Measurements from ENCODE around the gene NKD2.

Gene NKD2

DNA sequence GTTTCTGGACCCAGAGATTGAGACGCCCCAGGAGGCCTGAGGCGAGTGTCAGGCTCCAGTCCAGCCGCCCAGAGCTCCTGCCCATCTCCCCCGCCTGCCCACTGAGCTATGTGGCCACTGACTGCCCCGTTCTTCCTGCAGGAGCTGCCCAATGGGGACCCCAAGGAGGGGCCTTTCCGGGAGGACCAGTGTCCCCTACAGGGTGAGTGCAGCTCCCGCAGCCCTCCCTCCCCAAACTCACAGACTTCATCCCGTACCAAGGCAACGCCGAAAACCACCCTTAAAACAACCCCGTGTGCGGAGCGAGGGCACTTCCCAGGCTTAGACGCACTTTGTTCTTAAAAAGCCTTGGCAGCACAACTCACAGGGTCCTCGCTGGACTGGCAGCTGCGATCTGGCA lies 23.4 kb downstream of the NKD2 start:
- DNase-seq = no peak

- no peak for DNase-seq
Observed at GRCh38 chr5:1032551-1033027, 24.0 kb downstream of the NKD2 start.

DNA sequence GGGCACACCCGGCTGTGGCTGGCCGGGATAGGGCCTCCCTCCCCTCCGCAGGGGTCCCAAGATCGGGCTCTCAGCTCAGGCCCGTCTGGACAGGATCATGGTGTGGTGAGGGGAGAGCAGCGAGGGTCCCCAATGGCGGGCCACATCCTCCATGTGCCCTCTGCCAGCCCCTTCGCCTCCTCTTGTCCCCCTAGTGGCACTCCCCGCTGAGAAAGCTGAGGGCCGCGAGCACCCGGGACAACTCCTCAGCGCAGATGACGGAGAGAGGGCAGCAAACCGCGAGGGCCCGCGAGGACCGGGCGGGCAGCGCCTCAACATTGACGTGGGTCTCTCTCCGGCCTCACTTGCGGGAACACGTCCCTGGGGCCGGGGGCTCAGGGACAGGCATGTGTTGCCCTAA lies 24.6 kb downstream of the NKD2 start:
- no peak for DNase-seq

- no peak for DNase-seq
Observed at GRCh38 chr5:1033606-1034420, 25.2 kb downstream of the NKD2 start.

DNA sequence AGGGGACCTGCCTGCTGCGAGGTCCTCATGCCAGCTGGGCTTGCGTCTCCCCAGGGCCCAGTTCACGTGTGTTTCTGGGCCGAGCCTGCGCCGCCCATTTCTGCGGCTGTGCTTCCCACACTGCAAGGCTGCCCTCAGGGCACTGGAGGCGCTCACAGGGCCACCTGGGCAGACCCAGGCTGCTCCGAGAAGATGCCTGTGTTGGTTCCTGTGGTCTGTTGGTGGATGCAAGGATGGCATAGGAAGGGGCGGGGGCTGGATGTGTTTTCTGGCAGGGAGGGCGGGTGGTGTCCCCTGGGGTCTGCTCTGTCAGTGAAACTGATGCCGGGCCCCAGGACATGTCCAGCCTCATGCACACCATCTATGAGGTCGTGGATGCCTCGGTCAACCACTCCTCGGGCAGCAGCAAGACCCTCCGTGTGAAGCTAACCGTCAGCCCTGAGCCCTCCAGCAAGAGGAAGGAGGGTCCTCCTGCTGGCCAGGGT lies 25.9 kb downstream of the NKD2 start:
- no peak for DNase-seq

- DNase-seq = no peak
Observed at GRCh38 chr5:1034986-1035385, 26.4 kb downstream of the NKD2 start.

DNA sequence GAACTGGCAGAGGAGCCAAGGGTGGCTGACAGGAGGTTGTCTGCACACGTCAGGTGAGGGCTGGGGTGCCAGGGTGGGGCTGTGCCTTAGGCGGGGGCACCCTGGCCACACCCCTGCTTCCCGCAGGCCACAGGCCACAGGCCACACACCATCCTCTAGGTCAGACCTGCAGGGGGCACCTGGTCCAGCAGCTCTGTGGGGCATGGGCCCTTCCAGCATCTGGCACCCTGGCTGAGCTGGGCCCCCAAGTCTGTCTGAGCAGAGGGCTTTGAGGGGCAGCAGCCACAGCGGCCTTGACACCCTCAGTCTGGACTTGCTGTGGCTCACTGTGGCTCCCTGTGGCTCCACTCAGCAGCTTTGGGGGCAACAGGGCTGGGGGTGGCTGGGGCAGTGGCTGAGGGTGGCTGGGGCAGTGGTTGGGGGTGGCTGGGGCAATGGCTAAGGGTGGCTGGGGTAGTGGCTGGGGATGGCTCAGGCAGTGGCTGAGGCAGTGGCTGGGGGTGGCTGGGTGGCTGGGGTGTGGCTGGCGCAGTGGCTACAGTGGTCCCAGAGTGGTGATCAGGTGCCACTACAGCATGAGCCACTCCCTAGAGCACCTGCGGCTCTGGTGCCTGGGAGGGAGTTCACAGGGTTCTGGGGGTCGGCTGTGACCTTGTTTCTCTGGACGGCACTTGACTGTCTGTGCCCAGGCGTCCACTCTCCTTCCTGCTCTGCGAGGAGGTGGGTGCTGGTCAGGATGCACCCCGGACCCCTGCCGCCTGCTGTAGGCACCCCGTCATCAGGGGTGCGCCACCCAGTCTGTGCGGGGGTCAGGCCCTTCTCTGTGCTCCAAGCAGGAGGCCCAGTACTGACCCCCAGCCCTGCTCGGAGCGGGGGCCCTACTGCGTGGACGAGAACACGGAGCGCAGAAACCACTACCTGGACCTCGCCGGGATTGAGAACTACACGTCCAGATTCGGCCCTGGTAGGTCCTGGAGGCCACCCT lies 27.1 kb downstream of the NKD2 start:
- DNase-seq = no peak

DNA sequence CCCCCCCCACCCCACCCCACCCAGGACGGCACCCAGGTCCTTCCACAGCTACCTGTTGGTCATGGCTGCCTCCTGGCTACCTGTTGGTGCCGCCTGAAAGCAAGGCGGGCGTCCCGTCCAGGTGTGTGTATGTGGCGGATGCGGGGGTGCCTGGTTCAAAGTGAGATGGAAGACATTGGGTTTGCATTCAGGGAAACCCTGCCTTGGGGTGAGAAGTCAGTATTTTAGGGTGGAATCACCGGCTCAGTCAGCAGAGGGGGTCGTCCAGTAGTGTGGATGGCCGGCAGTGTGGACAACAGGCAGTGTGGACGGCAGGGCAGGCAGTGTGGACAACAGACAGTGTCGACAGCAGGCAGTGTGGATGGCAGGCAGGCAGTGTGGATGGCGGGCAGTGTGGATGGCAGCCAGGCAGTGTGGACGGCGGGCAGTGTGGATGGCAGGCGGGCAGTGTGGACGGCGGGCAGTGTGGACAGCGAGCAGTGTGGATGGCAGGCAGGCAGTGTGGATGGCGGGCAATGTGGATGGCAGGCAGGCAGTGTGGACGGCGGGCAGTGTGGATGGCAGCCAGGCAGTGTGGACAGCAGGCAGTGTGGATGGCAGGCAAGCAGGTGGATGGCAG lies 28.0 kb downstream of the NKD2 start:
- no peak for DNase-seq

GRCh38 chr5:1037123-1037670 lies 28.6 kb downstream of the NKD2 start:
- no peak for DNase-seq

DNA sequence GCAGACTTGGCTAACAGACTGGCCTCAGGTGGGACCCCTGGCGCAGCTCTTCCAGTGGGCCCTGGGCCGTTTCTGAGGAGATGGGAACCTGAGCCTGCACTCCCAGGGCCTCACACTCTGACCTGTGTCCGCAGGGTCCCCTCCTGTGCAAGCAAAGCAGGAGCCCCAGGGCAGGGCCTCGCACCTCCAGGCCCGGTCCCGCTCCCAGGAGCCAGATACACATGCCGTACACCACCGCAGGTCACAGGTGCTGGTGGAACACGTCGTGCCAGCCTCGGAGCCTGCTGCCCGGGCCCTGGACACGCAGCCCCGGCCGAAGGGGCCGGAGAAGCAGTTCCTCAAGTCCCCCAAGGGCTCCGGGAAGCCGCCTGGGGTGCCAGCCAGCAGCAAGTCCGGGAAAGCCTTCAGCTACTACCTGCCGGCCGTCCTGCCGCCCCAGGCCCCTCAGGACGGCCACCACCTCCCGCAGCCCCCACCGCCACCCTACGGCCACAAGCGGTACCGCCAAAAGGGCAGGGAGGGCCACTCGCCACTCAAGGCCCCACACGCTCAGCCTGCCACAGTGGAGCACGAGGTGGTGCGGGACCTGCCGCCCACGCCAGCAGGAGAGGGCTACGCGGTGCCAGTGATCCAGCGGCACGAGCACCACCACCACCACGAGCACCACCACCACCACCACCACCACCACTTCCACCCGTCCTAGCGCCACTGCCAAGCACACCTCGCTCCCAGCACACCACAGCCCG lies 29.2 kb downstream of the NKD2 start:
- DNase-seq = no peak

GRCh38 chr5:1038417-1039209 lies 30.0 kb downstream of the NKD2 start:
- DNase-seq = no peak

- DNase-seq = no peak
Observed at GRCh38 chr5:1039210-1039548, 30.6 kb downstream of the NKD2 start.

- DNase-seq = no peak
Observed at GRCh38 chr5:1039706-1040260, 31.2 kb downstream of the NKD2 start.

GRCh38 chr5:1040571-1040970 lies 32.0 kb downstream of the NKD2 start:
- no peak for DNase-seq

- no peak for DNase-seq
Observed at GRCh38 chr5:1041225-1042143, 32.9 kb downstream of the NKD2 start.

DNA sequence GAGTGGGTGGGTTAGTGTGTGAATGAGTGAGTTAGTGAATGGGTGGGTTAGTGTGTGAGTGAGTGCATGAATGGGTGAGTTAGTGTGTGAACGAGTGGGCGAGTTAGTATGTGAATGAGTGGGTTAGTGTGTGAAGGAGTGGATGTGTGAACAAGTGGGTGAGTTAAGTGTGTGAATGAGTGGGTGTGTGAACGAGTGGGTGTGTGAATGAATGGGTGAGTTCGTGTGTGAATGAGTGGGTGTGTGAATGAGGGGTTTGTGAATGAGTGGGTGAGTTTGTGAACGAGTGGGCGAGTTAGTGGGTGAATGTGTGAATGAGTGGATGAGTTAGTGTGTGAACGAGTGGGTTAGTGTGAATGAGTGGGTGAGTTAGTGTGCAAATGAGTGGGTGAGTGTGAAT lies 34.0 kb downstream of the NKD2 start:
- no peak for DNase-seq

- DNase-seq = no peak
Observed at GRCh38 chr5:1043327-1043726, 34.7 kb downstream of the NKD2 start.

GRCh38 chr5:1044117-1044516 lies 35.5 kb downstream of the NKD2 start:
- DNase-seq = no peak

- no peak for DNase-seq
Observed at GRCh38 chr5:1045960-1046560, 37.5 kb downstream of the NKD2 start.
